Measurements from ENCODE around the gene GLRA2. TPM values are rescaled to one million over a fixed set of nuclear protein-coding genes. Genes with fewer than 3 reads are reported as not detected.
A peak's percentile ranks its signal among the peaks of the same experiment; 100 is the strongest.

GLRA2 gene
- polyA plus RNA-seq: 0.01 TPM in 1 of 3 replicates, not detected in the others
- polyA plus RNA-seq (2011; ENCODE audit: low read depth): not detected
- polyA plus RNA-seq (2011; cell fraction: cytosol; rRNA removed): not detected in 2 replicates
- not detected in 2 replicates for polyA plus RNA-seq (2011; cell fraction: nucleus; rRNA removed)
- not detected in 2 replicates for polyA plus RNA-seq (2012; ENCODE audit: low replicate concordance)
- not detected in 3 replicates for polyA minus RNA-seq
- not detected for polyA minus RNA-seq (2011; cell fraction: cytosol; rRNA and poly(A)+ RNA removed)
- polyA minus RNA-seq (2011; cell fraction: nucleus; rRNA and poly(A)+ RNA removed): not detected in 2 replicates

- dilution Hi-C loops (cut with MboI; ENCODE audit: extremely low pct_ligation_motif_present, low sequenced_read_pairs): no loop called here
- H3K4me3 ChIP-seq (ENCODE audit: control insufficient read depth in 2 of 3, extremely low read depth in 1 of 3, insufficient read depth in 2 of 3, low read depth in 1 of 3, low read length in 3 of 3): peak within 1 kb of the TSS in 1 of 3 experiments; percentile 13
- peak within 1 kb of the TSS; percentile 43 for H3K4me2 ChIP-seq (ENCODE audit: control insufficient read depth, extremely low read depth, insufficient read depth, low read depth, low read length)
These were observed at the start of gene GLRA2 for GRCh38 chrX:14529290-14529989. GLRA2 (plus strand) TSS chrX:14529536; CDS start chrX:14530058, 522 bp downstream.

GRCh38 chrX:14489437-14489836 is 39.9 kb upstream of the GLRA2 start:
- DNase-seq (ENCODE audit: low read depth, low spot score) (no peak), FAIRE-seq (no peak)
- dilution Hi-C loops (cut with MboI; ENCODE audit: extremely low pct_ligation_motif_present, low sequenced_read_pairs): no loop called here
- H2AFZ ChIP-seq (ENCODE audit: control insufficient read depth, low read length): no peak overlapping the region
- no peak overlapping the region for H3K4me2 ChIP-seq (ENCODE audit: control insufficient read depth, extremely low read depth, insufficient read depth, low read depth, low read length)
- no peak overlapping the region for H3K9ac ChIP-seq (ENCODE audit: control insufficient read depth, extremely low read depth, insufficient read depth, low read length)
- no peaks in the 10 kb centered on the region for H3K9me3 ChIP-seq (ENCODE audit: control insufficient read depth, low read depth, low read length)
- TF ChIP-seq CTCF (optimal IDR thresholded peaks at IDR 0.05 in 1 of 3, IDR thresholded peaks at IDR 0.05 in 1 of 3, conservative IDR thresholded peaks at IDR 0.05 in 1 of 3; ENCODE audit: extremely low read depth in 1 of 3, insufficient read depth in 2 of 3, low read length in 3 of 3): no peak
- TF ChIP-seq EZH2 (IDR thresholded peaks at IDR 0.05; ENCODE audit: low read length): no peak
- H3K79me2 ChIP-seq (ENCODE audit: control insufficient read depth, insufficient read depth, low read length): no peaks in the 10 kb centered on the region
- H3K9me1 ChIP-seq (ENCODE audit: control insufficient read depth, extremely low read depth, insufficient read depth, low read length): no peaks in the 10 kb centered on the region
- no peaks in the 10 kb centered on the region for H3K27me3 ChIP-seq (ENCODE audit: control insufficient read depth, extremely low read depth, insufficient read depth, low read length)
- H3K27ac ChIP-seq (ENCODE audit: control insufficient read depth, insufficient read depth, low read length): no peak overlapping the region
- no peaks in the 10 kb centered on the region for H3K36me3 ChIP-seq (ENCODE audit: control insufficient read depth in 2 of 2, extremely low read depth in 1 of 2, insufficient read depth in 2 of 2, low read length in 2 of 2)
- no peaks in the 10 kb centered on the region for H3K4me1 ChIP-seq (ENCODE audit: control insufficient read depth, extremely low read depth, insufficient read depth, low read length)
- H4K20me1 ChIP-seq (ENCODE audit: control insufficient read depth, extremely low read depth, insufficient read depth, low read length): no peaks in the 10 kb centered on the region
- no peak overlapping the region for H3K4me3 ChIP-seq (ENCODE audit: control insufficient read depth in 2 of 3, extremely low read depth in 1 of 3, insufficient read depth in 2 of 3, low read depth in 1 of 3, low read length in 3 of 3)

More at GRCh38 chrX:14529290-14529989, at the start of gene GLRA2:
- H3K27ac ChIP-seq (ENCODE audit: control insufficient read depth, insufficient read depth, low read length): no peak within 1 kb of the TSS
- FAIRE-seq: no peak
- no peaks in the 10 kb centered on the region for H3K36me3 ChIP-seq (ENCODE audit: control insufficient read depth in 2 of 2, extremely low read depth in 1 of 2, insufficient read depth in 2 of 2, low read length in 2 of 2)
- H2AFZ ChIP-seq (ENCODE audit: control insufficient read depth, low read length): no peak within 1 kb of the TSS
- DNase-seq (ENCODE audit: low read depth, low spot score): no peak
- H3K9ac ChIP-seq (ENCODE audit: control insufficient read depth, extremely low read depth, insufficient read depth, low read length): no peak within 1 kb of the TSS
- no peaks in the 10 kb centered on the region for H3K4me1 ChIP-seq (ENCODE audit: control insufficient read depth, extremely low read depth, insufficient read depth, low read length)
- H3K79me2 ChIP-seq (ENCODE audit: control insufficient read depth, insufficient read depth, low read length): no peaks in the 10 kb centered on the region
- no peaks in the 10 kb centered on the region for H3K9me3 ChIP-seq (ENCODE audit: control insufficient read depth, low read depth, low read length)
- no peaks in the 10 kb centered on the region for H3K9me1 ChIP-seq (ENCODE audit: control insufficient read depth, extremely low read depth, insufficient read depth, low read length)
- H4K20me1 ChIP-seq (ENCODE audit: control insufficient read depth, extremely low read depth, insufficient read depth, low read length): no peaks in the 10 kb centered on the region
- no peak for TF ChIP-seq EZH2 (IDR thresholded peaks at IDR 0.05; ENCODE audit: low read length)
- no peak for TF ChIP-seq CTCF (optimal IDR thresholded peaks at IDR 0.05 in 1 of 3, IDR thresholded peaks at IDR 0.05 in 1 of 3, conservative IDR thresholded peaks at IDR 0.05 in 1 of 3; ENCODE audit: extremely low read depth in 1 of 3, insufficient read depth in 2 of 3, low read length in 3 of 3)
- H3K27me3 ChIP-seq (ENCODE audit: control insufficient read depth, extremely low read depth, insufficient read depth, low read length): no peaks in the 10 kb centered on the region

Data from keratinocyte (primary cell).